PFSK-1 (cell line): ENCODE results near the gene PLCL2.

Experiments used
- FOXP2 ChIP-seq: optimal IDR thresholded peaks from 2 replicates; pipeline ENCODE3; 2011; ENCODE audit warnings: borderline replicate concordance, control low read depth, inconsistent platforms; ENCODE audit not compliant: insufficient read depth; ENCODE audit errors: extremely low read length, extremely low read depth
- POLR2AphosphoS5 ChIP-seq: IDR thresholded peaks from 2 replicates; pipeline ENCODE4 v1.6.1; 2012; ENCODE audit warnings: low read depth, mild to moderate bottlenecking, control low read depth, low read length, moderate library complexity
- SIN3A ChIP-seq: IDR thresholded peaks from 2 replicates; pipeline ENCODE4 v1.6.1; 2012; ENCODE audit warnings: mild to moderate bottlenecking, low read length, moderate library complexity, borderline replicate concordance; ENCODE audit not compliant: insufficient read depth
- TAF1 ChIP-seq: IDR thresholded peaks from 2 replicates; pipeline ENCODE4 v1.6.1; 2012; ENCODE audit warnings: low read length, control low read depth, borderline replicate concordance; ENCODE audit not compliant: insufficient read depth
- TF ChIP-seq, protein P1 (sequence below), 2 experiments: IDR thresholded peaks; 2 replicates each; pipeline versions ENCODE4 v1.6.1 to v1.8.0; 2011 to 2012; ENCODE audit warnings: low read depth in 2 of 2, low read length in 2 of 2, control low read depth in 1 of 2, inconsistent platforms in 1 of 2, mild to moderate bottlenecking in 1 of 2, moderate library complexity in 1 of 2; ENCODE audit not compliant: insufficient read depth in 1 of 2

PLCL2 gene

DNA sequence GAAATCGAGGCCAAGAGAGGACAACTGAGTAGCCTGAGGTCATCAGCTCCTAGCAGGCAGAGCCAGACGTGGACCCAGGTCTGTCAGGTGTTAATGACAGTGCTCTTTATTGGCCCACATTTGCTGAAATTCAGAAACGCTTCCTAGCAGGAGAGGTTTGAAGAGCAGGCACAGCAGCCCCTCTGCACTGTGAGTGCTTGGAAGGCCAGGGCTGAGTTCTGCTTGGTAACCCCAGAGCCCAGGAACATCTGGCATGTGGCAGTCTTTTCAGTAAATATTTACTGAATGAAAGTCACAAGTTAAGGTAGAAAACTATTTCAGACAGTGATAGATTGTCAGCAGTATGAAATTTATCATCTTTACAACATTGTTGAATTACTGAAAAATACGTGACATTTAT is 102.4 kb downstream of the PLCL2 start:
- TF ChIP-seq POLR2AphosphoS5 (no peak), FOXP2 (no peak), SIN3A (no peak)
- TF ChIP-seq, protein P1, sequence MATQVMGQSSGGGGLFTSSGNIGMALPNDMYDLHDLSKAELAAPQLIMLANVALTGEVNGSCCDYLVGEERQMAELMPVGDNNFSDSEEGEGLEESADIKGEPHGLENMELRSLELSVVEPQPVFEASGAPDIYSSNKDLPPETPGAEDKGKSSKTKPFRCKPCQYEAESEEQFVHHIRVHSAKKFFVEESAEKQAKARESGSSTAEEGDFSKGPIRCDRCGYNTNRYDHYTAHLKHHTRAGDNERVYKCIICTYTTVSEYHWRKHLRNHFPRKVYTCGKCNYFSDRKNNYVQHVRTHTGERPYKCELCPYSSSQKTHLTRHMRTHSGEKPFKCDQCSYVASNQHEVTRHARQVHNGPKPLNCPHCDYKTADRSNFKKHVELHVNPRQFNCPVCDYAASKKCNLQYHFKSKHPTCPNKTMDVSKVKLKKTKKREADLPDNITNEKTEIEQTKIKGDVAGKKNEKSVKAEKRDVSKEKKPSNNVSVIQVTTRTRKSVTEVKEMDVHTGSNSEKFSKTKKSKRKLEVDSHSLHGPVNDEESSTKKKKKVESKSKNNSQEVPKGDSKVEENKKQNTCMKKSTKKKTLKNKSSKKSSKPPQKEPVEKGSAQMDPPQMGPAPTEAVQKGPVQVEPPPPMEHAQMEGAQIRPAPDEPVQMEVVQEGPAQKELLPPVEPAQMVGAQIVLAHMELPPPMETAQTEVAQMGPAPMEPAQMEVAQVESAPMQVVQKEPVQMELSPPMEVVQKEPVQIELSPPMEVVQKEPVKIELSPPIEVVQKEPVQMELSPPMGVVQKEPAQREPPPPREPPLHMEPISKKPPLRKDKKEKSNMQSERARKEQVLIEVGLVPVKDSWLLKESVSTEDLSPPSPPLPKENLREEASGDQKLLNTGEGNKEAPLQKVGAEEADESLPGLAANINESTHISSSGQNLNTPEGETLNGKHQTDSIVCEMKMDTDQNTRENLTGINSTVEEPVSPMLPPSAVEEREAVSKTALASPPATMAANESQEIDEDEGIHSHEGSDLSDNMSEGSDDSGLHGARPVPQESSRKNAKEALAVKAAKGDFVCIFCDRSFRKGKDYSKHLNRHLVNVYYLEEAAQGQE (IDR thresholded peaks at IDR 0.05; ENCODE audit: insufficient read depth in 1 of 2, low read depth in 2 of 2, low read length in 2 of 2): no peak

DNA sequence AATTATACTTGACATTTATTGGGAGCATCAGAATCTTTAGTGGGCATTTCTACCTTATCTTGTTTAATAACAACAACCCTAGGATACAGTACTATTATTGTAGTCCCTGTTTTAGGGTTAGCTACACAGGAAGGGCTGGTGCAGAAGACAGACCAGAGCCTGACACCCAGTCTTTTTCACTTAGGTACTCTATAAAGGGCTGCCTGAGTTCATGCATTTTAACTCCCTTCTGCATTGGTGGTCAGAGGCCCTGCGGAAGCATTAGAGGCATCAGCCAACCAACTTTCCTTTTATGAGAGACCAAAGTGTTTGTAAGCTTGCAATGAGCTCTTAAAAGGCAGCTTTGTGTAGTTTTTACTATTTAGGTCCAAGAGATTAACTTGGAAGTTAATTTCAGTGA is 105.4 kb downstream of the PLCL2 start:
- no peak for TF ChIP-seq FOXP2
- no peak for TF ChIP-seq POLR2AphosphoS5
- TF ChIP-seq, protein P1 (IDR thresholded peaks at IDR 0.05; ENCODE audit: insufficient read depth in 1 of 2, low read depth in 2 of 2, low read length in 2 of 2): no peak
- TF ChIP-seq SIN3A: no peak
- TF ChIP-seq TAF1: no peak

DNA sequence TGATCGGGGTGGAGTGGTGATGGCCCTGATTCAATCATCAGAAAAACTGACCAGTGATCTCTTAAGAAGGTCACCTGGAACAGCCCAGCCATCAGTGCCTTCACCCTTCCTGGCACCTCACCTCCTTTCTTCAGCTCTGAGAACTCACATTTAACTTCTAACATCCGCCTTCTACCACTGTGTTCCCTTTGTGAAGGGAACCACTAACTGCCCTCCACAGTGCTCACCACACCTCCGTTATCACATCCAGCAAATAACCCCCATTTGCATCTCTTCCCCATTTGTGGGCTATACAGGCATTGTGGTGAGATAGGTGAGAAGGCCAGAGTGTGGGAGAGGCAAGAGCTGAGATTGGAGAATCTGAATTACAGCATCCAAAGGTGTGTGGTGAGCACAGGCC is 107.4 kb downstream of the PLCL2 start:
- TF ChIP-seq POLR2AphosphoS5: no peak
- no peak for TF ChIP-seq TAF1
- TF ChIP-seq, protein P1 (IDR thresholded peaks at IDR 0.05; ENCODE audit: insufficient read depth in 1 of 2, low read depth in 2 of 2, low read length in 2 of 2): no peak
- TF ChIP-seq SIN3A: no peak
- TF ChIP-seq FOXP2: no peak

DNA sequence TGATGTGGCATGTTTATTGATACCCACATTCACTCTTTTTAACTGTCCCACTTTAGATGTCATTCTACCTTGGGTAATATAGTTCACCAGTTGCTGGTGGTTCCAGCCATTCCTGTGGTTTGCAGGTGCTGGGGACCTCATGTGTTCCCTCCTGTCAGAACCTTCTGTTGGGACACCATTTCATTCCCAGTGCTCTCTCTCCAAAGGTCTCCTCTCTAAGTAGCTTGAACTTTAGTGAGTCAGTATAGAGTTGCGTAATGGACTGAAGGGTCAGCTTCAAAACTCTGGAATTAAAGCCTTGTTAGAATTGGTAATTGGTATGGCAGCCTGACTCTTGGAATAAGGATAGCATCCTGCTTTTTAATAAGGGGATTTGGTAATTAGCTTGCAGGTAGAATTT is 108.5 kb downstream of the PLCL2 start:
- no peak for TF ChIP-seq POLR2AphosphoS5
- no peak for TF ChIP-seq FOXP2
- TF ChIP-seq, protein P1 (IDR thresholded peaks at IDR 0.05; ENCODE audit: insufficient read depth in 1 of 2, low read depth in 2 of 2, low read length in 2 of 2): no peak

DNA sequence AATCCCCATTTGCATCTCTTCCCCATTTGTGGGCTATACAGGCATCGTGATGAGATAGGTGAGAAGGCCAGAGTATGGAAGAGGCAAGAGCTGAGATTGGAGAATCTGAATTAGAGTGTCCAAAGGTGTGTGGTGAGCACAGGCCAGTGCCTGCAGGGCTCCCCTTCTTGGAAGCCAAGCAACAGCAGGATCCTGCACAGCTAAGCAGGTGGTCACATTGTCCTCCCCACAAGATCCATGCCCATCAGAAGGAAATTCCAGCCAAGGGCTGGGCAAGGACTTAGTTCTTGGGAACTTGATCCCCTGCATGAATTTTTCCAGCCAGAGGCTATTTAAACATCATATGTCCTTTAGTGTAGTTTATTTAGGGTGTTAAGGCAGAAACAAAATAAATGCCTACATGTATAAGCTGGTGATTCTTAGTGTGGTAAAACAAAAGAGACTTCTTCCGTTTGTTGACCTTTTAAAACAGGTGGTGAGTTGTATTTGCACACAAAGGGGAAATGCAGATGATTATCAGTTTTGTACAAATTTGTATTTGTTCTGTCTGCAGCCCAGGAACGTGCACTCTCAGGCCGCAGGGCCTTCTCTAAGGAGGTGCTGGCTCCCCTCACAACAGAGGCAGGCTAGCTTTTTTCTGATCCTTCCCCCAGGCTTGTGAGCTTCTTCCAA is 110.2 kb downstream of the PLCL2 start:
- no peak for TF ChIP-seq TAF1
- TF ChIP-seq, protein P1 (IDR thresholded peaks at IDR 0.05; ENCODE audit: insufficient read depth in 1 of 2, low read depth in 2 of 2, low read length in 2 of 2): no peak
- no peak for TF ChIP-seq SIN3A
- no peak for TF ChIP-seq FOXP2
- no peak for TF ChIP-seq POLR2AphosphoS5
